GM18951 (cell line): Measurements from ENCODE around the gene GINS2.

Experiments
- POLR2A ChIP-seq: IDR thresholded peaks from 4 replicates; pipeline ENCODE4 v1.6.1; 2011; ENCODE audit warnings: mild to moderate bottlenecking; ENCODE audit not compliant: insufficient read length, insufficient read depth; ENCODE audit errors: extremely low read depth
- in situ Hi-C: fragments of 300-500 bp; cut with MboI; formaldehyde crosslinking; loops from one replicate; pipeline ENCODE4 v1.12.0; 2022; ENCODE audit warnings: low sequenced_read_pairs, mixed read lengths, inconsistent platforms; ENCODE audit not compliant: unreplicated experiment

Gene GINS2

DNA sequence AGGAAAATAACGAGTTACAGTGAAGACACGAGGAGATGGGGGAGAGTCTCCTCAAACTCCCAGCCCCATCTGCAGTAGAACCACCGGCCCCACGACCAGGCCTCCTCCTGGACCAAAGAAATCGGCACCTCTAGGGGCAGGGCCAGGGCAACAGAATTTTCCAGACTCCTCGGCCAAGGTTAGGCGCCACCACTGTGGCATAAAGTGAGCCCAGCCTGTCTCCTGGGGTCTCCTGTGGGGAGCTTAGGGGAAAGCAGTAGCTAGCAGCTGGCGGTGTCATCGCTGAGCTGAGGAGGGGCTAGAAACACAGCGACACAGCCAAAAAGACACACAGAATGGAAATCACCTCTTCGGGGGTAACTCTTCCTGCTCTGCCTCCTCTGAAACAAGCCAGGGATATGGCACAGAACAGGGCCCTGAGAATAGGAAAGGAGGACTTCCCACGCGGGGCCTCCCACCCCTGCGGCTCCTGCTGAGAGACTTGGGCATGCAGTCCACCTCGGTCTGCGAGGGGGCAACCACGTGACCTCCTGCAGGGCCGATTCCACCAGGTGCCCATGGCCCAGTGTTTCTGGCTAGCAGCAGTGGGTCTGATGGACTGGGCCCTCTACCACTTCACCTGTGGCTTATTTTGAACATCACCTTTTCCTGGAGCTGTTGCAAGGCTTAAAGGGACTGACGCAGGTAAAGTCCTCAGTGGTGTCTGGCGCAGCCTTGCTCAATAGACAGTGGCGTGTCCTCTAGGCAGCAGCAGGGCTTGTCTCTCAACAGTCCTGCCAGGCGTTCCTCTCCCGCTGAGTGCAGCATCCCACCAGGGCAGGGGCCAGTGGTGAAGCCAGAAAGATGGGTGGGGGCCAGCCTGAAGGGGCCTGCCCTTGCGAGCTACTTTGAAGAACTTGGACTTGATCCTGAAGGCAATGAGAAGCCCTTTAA is 6.7 kb upstream of the GINS2 start:
- no peak for TF ChIP-seq POLR2A
- in situ Hi-C loops, result no loop called here

DNA sequence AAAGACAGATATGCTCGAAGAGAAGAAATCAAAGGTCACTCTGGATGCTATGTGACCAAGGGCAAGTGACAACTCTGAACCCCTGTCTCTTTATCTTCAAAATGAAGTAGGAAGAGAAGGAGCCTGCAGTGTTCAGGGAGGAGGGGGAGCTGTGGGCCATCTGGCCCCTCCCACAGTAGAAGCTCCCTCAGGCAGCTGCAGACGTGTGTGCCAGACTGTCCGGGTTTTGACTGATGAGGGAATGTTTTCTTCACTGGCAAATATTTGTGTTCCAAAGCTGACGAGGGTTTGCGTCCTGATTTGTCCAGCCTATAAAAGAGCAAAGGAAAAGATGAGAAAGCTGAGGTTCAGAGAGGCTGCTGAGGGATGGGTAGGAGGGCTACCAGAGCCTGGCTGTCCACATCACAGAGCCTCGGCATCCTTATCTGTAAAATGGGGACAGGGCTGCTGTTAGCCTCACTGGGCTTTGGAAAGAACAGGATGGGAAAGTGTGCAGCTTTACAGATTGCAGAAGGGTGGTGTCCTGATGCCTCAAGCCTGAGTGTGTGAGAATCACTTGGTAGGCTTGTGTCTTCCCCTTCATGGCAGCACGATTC is 1.8 kb upstream of the GINS2 start:
- no peak for TF ChIP-seq POLR2A
- in situ Hi-C loops, result no loop called here

DNA sequence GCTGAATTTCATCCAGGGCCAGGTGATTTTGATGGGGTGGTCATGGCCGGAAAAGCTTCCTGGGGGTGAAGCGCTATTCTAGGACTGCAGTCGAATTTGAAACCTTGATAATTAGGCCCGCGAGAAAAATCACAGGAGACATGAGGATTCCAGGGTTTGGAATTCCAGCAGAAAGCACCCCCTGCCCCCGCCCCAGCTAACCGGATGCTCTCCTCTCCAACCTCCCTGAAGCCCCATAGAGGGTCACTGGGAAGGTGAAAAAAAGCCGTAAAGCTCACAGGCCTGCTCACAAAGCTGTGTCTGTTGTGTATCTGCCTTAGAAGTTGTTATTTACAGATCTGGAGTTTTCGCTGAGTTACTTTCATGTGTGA is 1.2 kb upstream of the GINS2 start:
- in situ Hi-C loops, result no loop called here
- no peak for TF ChIP-seq POLR2A

DNA sequence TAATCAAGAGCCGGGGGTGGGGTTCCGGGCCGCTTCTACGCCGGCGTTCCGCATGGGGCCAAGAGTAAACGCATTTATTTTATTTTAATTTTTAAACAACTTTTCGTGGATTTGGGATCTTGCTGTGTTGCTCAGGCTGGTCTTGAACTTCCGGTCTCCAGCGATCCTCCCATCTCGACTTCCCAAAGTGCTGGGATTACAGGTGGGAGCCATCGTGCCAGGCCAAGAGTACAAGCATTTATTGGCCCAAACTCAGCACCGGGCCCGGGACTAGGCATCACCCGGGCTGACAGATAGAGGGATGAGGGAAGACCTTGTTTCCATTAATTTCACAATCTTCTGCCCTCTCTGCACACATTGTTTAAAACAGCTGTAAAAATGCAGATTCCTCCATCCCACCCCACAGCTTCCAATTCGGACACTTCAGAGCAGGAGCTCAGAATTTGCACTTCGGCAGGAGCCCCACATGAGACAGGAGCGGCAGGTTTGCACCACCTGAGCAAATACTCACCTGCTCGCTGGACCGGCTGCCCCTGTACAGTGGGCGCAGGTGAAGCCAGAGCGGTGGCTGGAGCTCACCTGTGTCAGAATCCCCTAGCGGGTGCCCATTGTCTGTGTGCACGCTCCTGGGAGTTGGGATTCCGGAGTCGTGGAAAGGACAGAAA is 663 bp upstream of the GINS2 start:
- no peak for TF ChIP-seq POLR2A

DNA sequence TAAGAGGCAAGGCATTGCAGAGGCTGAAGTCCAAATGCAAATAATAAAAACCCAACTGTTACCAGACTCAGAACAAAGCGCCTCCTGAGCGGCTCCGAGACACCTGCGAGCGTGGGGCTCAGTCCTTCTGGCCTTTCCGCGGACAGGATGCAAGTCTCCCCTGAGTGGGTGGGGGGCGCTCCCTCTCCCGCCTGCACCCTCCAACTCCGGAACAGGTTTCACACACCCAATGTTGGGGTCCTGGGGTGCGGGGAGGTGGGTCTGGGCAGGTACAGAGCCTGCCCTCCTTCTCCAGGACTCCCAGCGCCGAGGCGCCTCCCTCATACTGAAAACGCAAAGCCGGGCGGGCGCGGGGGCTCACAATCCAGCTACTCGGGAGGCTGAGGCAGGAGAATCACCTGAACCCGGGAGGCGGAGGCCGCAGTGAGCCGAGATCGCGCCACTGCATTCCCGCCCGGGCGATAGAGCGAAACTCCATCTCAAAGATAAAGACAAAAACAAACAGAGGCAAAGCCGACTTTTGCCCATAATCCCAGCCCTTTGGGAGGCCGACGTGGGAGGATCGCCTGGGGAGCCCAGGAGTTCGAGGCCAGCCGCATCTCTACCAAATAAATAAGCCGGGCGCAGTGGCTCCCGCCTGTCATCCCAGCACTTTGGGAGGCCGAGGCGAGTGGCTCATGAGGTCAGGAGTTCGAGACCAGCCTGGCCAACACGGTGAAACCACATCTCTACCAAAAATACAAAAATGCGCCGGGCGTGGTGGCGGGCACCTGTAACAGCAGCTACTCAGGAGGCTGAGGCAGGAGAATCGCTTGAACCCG is 893 bp downstream of the GINS2 start:
- in situ Hi-C loops, result no loop called here
- no peak for TF ChIP-seq POLR2A

More for the DNA sequence above, 663 bp upstream of the GINS2 start:
- in situ Hi-C loops, result no loop called here

DNA sequence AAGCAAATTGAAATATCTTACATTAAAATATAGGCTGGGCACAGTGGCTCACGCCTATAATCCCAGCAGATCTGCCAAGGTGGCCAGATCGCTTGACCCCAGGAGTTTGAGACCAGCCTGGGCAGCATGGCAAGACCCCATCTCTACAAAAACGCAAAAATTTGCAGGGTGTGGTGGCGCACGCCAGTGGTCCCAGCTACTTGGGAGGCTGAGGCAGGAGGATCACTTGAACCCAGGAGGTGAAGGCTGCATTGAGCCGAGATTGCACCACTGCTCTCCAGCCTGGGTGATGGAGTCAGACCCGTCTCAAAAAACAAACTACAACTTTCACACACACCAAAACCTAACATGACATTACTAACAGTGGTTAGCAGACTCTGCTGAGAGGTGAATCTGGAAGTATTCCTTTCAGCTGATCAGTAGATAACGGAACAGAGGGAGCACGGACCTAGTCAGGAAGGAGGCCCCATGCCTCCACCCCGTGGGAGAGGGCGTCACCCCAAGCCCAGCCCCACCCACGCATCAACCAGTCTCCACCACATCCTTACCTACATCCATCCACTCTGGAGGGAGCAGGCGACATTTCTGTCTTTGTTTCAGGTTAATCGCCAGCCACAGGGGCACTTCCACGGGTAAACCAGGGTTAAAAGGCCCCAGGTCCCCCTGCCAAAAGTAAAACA is 1.7 kb downstream of the GINS2 start:
- in situ Hi-C loops, result no loop called here
- no peak for TF ChIP-seq POLR2A

DNA sequence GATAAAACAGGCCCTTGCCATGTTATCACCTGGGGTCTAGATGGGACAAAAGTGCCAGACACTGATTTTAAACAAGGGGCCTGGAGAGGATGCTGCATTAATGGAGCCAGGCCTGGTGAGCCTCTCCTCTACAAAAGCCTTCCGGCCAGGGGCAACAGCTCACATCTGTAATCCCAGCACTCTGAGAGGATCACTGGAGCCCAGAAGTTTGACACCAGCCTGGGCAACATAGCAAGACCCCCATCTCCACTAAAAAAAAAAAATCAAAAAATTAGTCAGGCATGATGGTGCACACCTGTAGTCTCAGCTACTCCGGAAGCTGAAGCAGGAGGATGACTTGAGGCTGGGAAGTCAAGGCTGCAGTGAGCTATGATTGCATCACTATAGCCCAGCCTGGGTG is 3.5 kb downstream of the GINS2 start:
- TF ChIP-seq POLR2A, result no peak
- in situ Hi-C loops, result no loop called here

DNA sequence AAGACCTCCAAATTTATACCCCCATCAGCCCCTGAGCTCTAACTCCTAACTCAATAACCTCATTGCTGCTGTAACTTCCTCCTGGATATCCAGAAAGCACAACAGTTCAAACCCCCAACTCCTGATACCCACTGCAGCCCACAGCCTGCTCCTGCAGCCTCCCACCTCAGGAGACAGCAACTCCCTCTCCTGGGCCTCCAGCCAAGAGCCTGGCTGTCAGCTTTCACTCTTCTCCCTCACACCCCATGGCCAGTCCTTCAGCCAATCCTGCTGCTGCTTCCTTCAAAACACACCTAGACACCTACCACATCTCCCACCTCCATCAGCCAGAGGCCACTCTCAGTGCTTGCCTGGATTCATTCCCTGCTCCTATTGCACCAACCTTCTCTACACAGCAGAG is 5.4 kb downstream of the GINS2 start:
- in situ Hi-C loops, result no loop called here
- TF ChIP-seq POLR2A, result no peak

DNA sequence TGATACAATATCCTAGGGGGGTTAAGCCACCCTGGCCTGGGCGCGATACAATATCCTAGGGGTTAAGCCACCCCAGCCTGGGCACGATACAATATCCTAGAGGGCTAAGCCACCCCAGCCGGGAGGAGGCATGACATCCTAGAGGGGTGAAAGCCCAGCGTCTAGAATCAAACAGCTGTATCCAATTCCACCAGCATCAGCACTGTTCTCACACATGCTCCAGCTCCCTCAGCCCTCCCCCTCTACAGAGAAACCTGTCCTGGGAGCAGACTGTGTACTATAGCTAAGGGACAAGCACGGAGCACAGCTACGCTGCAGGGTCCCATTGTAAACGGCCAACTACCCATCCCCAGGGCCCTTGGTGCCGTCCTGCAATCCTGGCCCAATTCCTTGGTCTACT is 6.2 kb downstream of the GINS2 start:
- in situ Hi-C loops, result no loop called here
- no peak for TF ChIP-seq POLR2A

DNA sequence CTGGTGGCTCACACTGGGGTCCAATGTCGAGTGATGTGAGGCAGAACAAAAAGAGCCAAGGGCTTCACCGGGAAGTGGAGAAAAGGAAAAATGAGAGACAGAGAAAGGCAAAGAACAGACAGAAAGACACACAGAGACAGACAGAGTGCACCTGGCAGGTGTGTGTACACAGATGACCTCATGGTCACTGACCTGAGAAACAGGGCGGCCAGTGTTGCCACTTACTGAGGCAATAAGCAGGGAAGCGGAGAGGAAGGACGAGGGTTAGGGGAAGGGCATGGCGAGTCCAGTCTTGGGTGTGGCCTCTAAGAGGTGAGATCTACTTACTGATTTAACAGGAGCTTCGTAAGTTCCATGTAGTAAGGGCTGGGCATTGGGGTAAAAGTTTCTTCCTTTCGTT is 7.5 kb downstream of the GINS2 start:
- in situ Hi-C loops, result no loop called here
- no peak for TF ChIP-seq POLR2A

DNA sequence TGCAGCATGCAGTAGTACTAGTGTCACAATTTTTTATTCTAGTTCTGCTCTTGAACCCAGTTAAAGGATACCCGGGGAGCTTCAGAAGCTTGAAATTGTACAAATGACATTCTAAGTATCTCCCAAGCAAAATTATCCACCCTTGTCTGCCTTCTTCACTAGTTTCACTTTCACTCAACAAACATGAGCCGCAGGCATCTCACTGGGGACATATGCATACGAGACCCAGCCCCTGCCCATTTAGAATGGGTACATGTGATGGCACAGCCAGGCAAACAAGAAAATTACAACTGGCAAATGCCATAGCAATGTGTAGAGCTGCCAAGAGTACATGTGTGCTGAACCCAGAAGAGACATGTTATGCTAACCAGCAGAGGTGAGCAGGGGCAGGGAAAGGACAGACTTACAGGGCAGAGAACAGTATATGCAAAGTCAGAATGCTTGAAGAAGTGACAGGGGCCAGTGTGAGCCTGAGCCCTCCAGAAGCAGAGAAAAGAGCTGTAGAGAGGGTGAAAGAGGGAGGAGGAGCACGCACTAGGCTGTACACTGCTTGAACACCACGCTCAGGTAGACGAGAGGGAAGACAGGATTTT is 8.3 kb downstream of the GINS2 start:
- no peak for TF ChIP-seq POLR2A
- in situ Hi-C loops, result no loop called here

DNA sequence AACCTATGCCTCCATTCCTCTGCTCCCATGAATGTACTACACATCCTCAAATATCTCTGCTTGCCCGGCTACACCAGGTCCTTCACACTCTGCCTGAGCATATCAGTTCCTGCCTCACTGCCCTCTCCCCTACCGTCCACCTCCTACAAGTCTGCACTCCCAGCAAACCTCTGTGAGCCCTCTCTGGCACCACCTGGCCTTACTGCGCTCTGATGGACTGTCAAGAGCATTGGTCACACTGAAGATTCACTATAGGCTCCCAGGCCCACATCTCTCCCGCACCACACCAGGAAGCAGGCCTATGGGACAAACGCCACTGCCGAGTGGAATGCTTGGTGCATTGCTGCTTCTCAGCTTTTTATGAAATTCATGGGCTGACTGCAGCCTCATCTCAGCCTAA is 8.9 kb downstream of the GINS2 start:
- in situ Hi-C loops, result no loop called here
- TF ChIP-seq POLR2A, result no peak

DNA sequence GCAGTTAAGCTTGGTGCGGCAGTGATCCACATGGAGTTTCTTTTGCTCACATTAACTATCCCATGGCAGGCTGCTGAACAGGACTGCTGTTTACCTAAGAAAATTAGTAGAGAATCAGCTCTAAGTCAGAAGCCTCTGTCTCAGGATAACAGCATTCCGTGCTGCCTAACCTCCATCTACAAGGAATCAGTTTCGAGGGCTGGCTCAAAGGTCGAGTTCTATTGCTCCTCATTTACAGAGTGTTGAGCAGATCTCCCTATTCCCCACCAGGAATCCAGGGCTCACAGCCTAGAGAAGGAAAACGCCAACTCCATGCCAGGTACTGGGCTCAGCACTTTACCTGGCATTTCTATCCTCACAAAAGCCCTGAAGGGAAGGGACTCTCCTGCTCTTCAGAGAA is 9.9 kb downstream of the GINS2 start:
- in situ Hi-C loops, result no loop called here
- TF ChIP-seq POLR2A, result no peak

DNA sequence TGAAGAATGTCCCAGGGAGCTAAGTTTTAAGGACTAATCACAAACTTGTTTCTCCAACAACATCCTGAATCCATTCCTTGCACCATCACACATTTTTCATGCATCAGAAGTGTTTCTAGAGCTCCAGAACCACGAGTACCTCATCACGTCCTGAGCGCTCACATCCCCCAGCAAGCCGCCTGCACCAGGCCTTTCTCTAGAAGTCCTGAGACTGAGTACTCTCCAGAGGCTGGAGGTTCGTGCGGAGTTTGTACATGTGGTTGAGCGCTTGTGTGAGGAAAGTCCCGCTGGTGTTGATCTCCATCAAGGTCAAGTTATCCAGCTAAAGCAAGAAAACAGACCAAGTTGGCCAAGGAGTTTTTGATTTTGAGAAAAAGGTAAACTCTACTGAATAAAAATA is 10.7 kb downstream of the GINS2 start:
- no peak for TF ChIP-seq POLR2A
- in situ Hi-C loops, result no loop called here
